Esophagus squamous epithelium (tissue), 4 donors: ENCODE measurements around the gene UBL4A.

Experiments
- CTCF ChIP-seq, 6 experiments: fragments of 450-650 bp in 4 of 6; fragments of 200-600 bp in 2 of 6; sonication (generic) in 2 of 6; IDR thresholded peaks; one replicate each; pipeline ENCODE4 v1.5.1; 2016 to 2019; ENCODE audit warnings: antibody characterized with exemption in 6 of 6, mild to moderate bottlenecking in 4 of 6, moderate library complexity in 4 of 6
- POLR2A ChIP-seq, 4 donors: fragments of 450-650 bp; IDR thresholded peaks; one replicate each; pipeline ENCODE4 v1.6.1; 2017; ENCODE audit warnings: antibody characterized with exemption in 4 of 4, mild to moderate bottlenecking in 4 of 4, moderate library complexity in 3 of 4

- no peak for TF ChIP-seq CTCF (IDR thresholded peaks at IDR 0.05)
- no peak for TF ChIP-seq POLR2A (IDR thresholded peaks at IDR 0.05)
Measured at GRCh38 chrX:154525606-154526490, 39.4 kb upstream of the UBL4A start.
